HepG2 (cell line): ENCODE data around the gene MIF. TPM values are rescaled to one million over a fixed set of nuclear protein-coding genes. Genes with fewer than 3 reads are reported as not detected.

Source experiments
- ATAC-seq: fragments of 200-7000 bp; cut with Tn5 transposase; 3 replicates; pipeline ENCODE4 v1.9.1; 2020; ENCODE audit warnings: mild to moderate bottlenecking, moderate library complexity
- BruUV-seq: library from RNA; stranded (reverse); fragments of 400-500 nt; replicated peaks from 2 replicates; lab custom pipeline; 2021; lab: Mats Ljungman, UMichigan
- CTCF ChIA-PET: fragments of 300-600 bp; formaldehyde crosslinking; extraction: SDS; loops from one replicate; lab custom pipeline; 2021; ENCODE audit warnings: low total read pairs, inconsistent platforms, low intra/inter-chr PET ratio; lab: Yijun Ruan, JAX
- POLR2A ChIA-PET: fragments of 350-600 bp; sonication (Branson Sonifier 250); formaldehyde crosslinking; loops from one replicate; lab custom pipeline; 2020; ENCODE audit warnings: antibody characterized with exemption, inconsistent platforms; lab: Yijun Ruan, JAX
- DNase-seq: peaks from one replicate; pipeline ENCODE4 v3.0.0-alpha.2; 2015; ENCODE audit warnings: low spot score
- FAIRE-seq: peaks from 3 replicates; lab custom pipeline; 2011; peaks lifted over from hg19 to GRCh38; lab: Jason Lieb, UNC
- H2AFZ ChIP-seq: one replicate; pipeline ENCODE4 v1.6.1; 2011; ENCODE audit warnings: low read length, inconsistent platforms
- H3K27ac ChIP-seq: fragments of 300-600 bp; 3 replicates; pipeline ENCODE4 v1.8.0; 2011; ENCODE audit warnings: mixed run types, mild to moderate bottlenecking, mixed read lengths, low read length, inconsistent platforms; ENCODE audit not compliant: insufficient read depth; ENCODE audit errors: extremely low read length
- H3K27me3 ChIP-seq, 2 experiments: fragments of 200-600 bp in 1 of 2; 2 replicates in 1 of 2; 3 replicates in 1 of 2; pipeline versions ENCODE4 v1.6.0 to v1.8.0; 2011; ENCODE audit warnings: low read length in 2 of 2, mild to moderate bottlenecking in 2 of 2, moderate library complexity in 2 of 2, inconsistent platforms in 1 of 2; ENCODE audit not compliant: insufficient read depth in 2 of 2, control insufficient read depth in 1 of 2
- H3K36me3 ChIP-seq, 2 experiments: fragments of 200-600 bp in 1 of 2; replicated peaks in 1 of 2; 2 replicates in 1 of 2; 3 replicates in 1 of 2; pipeline versions ENCODE4 v1.5.1 to v1.8.0; 2011; ENCODE audit warnings: low read length in 2 of 2, inconsistent platforms in 1 of 2; ENCODE audit not compliant: insufficient read depth in 2 of 2, control insufficient read depth in 1 of 2
- H3K4me1 ChIP-seq: 2 replicates; pipeline ENCODE4 v1.5.1; 2012; ENCODE audit warnings: low read length, inconsistent platforms; ENCODE audit not compliant: insufficient read depth
- H3K4me2 ChIP-seq: 2 replicates; pipeline ENCODE4 v1.6.0; 2011; ENCODE audit warnings: low read depth, low read length, inconsistent platforms
- H3K4me3 ChIP-seq, 3 experiments: fragments of 200-600 bp in 1 of 3; sonication (generic), shearing (Covaris generic) in 1 of 3; replicated peaks in 1 of 3; 2 replicates each; pipeline ENCODE4 v1.5.1; 2011 to 2016; ENCODE audit warnings: low read length in 3 of 3, inconsistent platforms in 2 of 3, low read depth in 2 of 3, mild to moderate bottlenecking in 2 of 3, control low read depth in 1 of 3, mixed read lengths in 1 of 3; ENCODE audit not compliant: insufficient read depth in 1 of 3
- H3K79me2 ChIP-seq: one replicate; pipeline ENCODE4 v1.6.1; 2011; ENCODE audit warnings: low read length, inconsistent platforms; ENCODE audit not compliant: insufficient read depth
- H3K9ac ChIP-seq: 2 replicates; pipeline ENCODE4 v1.6.0; 2011; ENCODE audit warnings: mild to moderate bottlenecking, low read depth, low read length, inconsistent platforms; ENCODE audit not compliant: insufficient read depth
- H3K9me3 ChIP-seq: 2 replicates; pipeline ENCODE4 v1.5.1; 2012; ENCODE audit warnings: mild to moderate bottlenecking, low read length
- H4K20me1 ChIP-seq: 2 replicates; pipeline ENCODE4 v1.6.0; 2011; ENCODE audit warnings: inconsistent platforms, mild to moderate bottlenecking, low read length, moderate library complexity; ENCODE audit not compliant: insufficient read depth
- MAFG ChIP-seq: sonication (generic); formaldehyde crosslinking; IDR thresholded peaks from 2 replicates; pipeline ENCODE4 v1.5.1; 2020; ENCODE audit warnings: mild to moderate bottlenecking, missing genetic modification reagents
- SOX13 ChIP-seq, 3 experiments: fragments of 450-650 bp in 1 of 3; sonication (generic) in 1 of 3; formaldehyde crosslinking in 1 of 3; IDR thresholded peaks in 2 of 3; conservative IDR thresholded peaks in 1 of 3; 2 replicates each; pipeline versions ENCODE4 v1.5.0 to v1.6.1; 2016 to 2020; ENCODE audit warnings: antibody characterized with exemption in 1 of 3, mild to moderate bottlenecking in 1 of 3, missing compliant biosample characterization in 1 of 3, missing genetic modification reagents in 1 of 3, moderate library complexity in 1 of 3
- TCF12 ChIP-seq, 2 experiments: fragments of 450-650 bp in 1 of 2; sonication (generic) in 1 of 2; formaldehyde crosslinking in 1 of 2; IDR thresholded peaks; 2 replicates each; pipeline versions ENCODE4 v1.6.1 to v1.8.0; 2017 to 2022; ENCODE audit warnings: antibody characterized with exemption in 1 of 2, mild to moderate bottlenecking in 1 of 2, missing genetic modification reagents in 1 of 2, moderate library complexity in 1 of 2
- TCF7 ChIP-seq: sonication (generic); IDR thresholded peaks from 2 replicates; pipeline ENCODE4 v1.6.1; 2016; ENCODE audit warnings: antibody characterized with exemption, low read depth
- ZNF317 ChIP-seq: sonication (generic); formaldehyde crosslinking; IDR thresholded peaks from 2 replicates; pipeline ENCODE4 v1.5.0; 2020; ENCODE audit warnings: mild to moderate bottlenecking, missing genetic modification reagents
- ZNF337 ChIP-seq: sonication (generic); formaldehyde crosslinking; IDR thresholded peaks from 2 replicates; pipeline ENCODE4 v1.5.1; 2020; ENCODE audit warnings: missing genetic modification reagents, low read depth, mild to moderate bottlenecking, borderline replicate concordance
- WGBS: methylation state at CpG from one replicate; pipeline ENCODE4 v1.1.6; 2017; ENCODE audit warnings: low lambda C conversion rate; 5-methylcytosine and 5-hydroxymethylcytosine counted together
- in situ Hi-C: cut with HindIII; loops from 2 replicates; pipeline ENCODE4 v1.10.0; 2017; ENCODE audit warnings: low pct_unique_long_range_greater_than_20kb; ENCODE audit not compliant: extremely low pct_ligation_motif_present
- intact Hi-C: fragments of 100-400 bp; cut with micrococcal nuclease; formaldehyde crosslinking; loops from one replicate; pipeline ENCODE4 v1.10.0; 2022; ENCODE audit not compliant: unreplicated experiment
- polyA plus RNA-seq, 8 experiments: library from polyadenylated mRNA; depleted of rRNA in 3 of 8; stranded (reverse) in 7 of 8; unstranded in 1 of 8; fragments of >200 nt; fragmentation: Illumina TruSeq in 4 of 8; extraction: Trizol in 4 of 8; gene quantifications; 2 replicates each; pipeline versions ENCODE4 v1.2.1 to v1.2.3, GENCODE V29; 2011 to 2016; ENCODE audit warnings: low read depth in 4 of 8, missing spikeins in 1 of 8, mixed read lengths in 1 of 8; ENCODE audit not compliant: insufficient read depth in 1 of 8
- total RNA-seq, 5 experiments: library from RNA; depleted of rRNA; stranded (reverse); fragments of >200 nt; fragmentation: Illumina TruSeq; extraction: Trizol; gene quantifications; 2 replicates each; pipeline ENCODE4 v1.2.3, GENCODE V29; 2016; ENCODE audit warnings: low read depth in 1 of 5
- TF ChIP-seq, protein P1 (sequence below): sonication (generic); IDR thresholded peaks from 2 replicates; pipeline ENCODE4 v1.6.1; 2016; ENCODE audit warnings: low read depth, borderline replicate concordance
- TF ChIP-seq, protein P2 (sequence below): sonication (generic); formaldehyde crosslinking; IDR thresholded peaks from 2 replicates; pipeline ENCODE4 v1.4.0; 2020; ENCODE audit warnings: missing genetic modification reagents
- TF ChIP-seq, protein P3 (sequence below): sonication (generic); formaldehyde crosslinking; IDR thresholded peaks from 2 replicates; pipeline ENCODE4 v1.5.1; 2020; ENCODE audit warnings: missing genetic modification reagents, mild to moderate bottlenecking, borderline replicate concordance
- TF ChIP-seq, protein P4 (sequence below): sonication (generic); formaldehyde crosslinking; IDR thresholded peaks from 2 replicates; pipeline ENCODE4 v1.4.0; 2020; ENCODE audit warnings: mild to moderate bottlenecking, missing genetic modification reagents

MIF gene
- total and polyA plus RNA-seq, 2 of the 13 experiments (the other 11 are each of a cell fraction or from before 2014, with no cell fraction given), result 634 to 675 TPM

DNA sequence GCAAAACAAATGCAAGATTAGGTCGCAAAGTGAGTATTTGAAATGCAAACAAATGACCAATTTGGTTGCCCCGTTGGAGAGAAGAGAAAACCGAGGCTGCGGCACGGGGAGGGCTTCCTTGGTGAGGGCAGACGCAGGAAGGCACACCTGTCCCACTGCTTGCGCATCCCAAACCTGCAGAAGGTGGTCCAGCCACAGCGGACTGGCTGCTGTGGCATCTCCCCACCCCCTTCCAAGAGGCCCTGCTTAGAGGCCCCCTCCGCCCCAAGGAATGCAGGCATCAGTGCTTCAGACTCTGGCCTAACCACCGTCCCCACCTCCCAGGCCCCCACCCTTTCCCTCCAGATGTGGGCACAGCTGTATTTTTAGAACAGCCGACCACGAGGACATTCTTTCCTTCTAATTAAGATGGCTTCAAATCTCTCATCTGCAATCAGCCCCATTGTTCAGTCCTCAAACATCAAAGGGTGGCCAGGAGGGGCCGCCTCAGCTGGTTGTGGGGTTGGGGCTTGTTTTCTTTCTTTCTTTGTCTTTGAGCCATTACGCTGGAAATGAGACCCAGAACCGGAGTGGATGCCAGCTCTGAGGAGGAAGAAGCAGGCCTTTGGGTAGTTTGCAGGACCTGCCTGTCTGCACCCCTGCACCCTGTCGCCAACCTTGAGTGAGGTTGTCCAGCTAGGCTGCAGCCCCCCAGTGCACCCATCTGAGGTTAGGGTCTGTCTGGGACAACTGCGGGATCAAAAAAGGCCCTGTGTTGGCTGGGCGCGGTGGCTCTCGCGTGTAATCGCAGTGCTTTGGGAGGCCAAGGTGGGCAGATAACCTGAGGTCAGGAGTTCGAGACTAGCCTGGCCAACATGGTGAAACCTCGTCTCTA lies 46.0 kb upstream of the MIF start:
- no peak for FAIRE-seq
- in situ Hi-C loops, result loop anchor here (5.0 to 25.0 kb wide), 2 partner anchors 66 to 236 kb away; no protein-coding TSS in a partner anchor
- no peak for TF ChIP-seq ZNF337 (CRISPR knock-in tag)
- TF ChIP-seq, protein P1, sequence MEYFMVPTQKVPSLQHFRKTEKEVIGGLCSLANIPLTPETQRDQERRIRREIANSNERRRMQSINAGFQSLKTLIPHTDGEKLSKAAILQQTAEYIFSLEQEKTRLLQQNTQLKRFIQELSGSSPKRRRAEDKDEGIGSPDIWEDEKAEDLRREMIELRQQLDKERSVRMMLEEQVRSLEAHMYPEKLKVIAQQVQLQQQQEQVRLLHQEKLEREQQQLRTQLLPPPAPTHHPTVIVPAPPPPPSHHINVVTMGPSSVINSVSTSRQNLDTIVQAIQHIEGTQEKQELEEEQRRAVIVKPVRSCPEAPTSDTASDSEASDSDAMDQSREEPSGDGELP, result peak; percentile 30; the same call in 1 of the 2 replicates
- TF ChIP-seq, protein P2, sequence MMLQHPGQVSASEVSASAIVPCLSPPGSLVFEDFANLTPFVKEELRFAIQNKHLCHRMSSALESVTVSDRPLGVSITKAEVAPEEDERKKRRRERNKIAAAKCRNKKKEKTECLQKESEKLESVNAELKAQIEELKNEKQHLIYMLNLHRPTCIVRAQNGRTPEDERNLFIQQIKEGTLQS (CRISPR knock-in tag), result no peak
- TF ChIP-seq TCF12 (IDR thresholded peaks at IDR 0.05), result no peak
- TF ChIP-seq TCF12 (CRISPR knock-in tag; IDR thresholded peaks at IDR 0.05), result no peak
- TF ChIP-seq, protein P3, sequence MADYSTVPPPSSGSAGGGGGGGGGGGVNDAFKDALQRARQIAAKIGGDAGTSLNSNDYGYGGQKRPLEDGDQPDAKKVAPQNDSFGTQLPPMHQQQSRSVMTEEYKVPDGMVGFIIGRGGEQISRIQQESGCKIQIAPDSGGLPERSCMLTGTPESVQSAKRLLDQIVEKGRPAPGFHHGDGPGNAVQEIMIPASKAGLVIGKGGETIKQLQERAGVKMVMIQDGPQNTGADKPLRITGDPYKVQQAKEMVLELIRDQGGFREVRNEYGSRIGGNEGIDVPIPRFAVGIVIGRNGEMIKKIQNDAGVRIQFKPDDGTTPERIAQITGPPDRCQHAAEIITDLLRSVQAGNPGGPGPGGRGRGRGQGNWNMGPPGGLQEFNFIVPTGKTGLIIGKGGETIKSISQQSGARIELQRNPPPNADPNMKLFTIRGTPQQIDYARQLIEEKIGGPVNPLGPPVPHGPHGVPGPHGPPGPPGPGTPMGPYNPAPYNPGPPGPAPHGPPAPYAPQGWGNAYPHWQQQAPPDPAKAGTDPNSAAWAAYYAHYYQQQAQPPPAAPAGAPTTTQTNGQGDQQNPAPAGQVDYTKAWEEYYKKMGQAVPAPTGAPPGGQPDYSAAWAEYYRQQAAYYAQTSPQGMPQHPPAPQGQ (CRISPR knock-in tag), result no peak
- no peak for TF ChIP-seq MAFG
- TF ChIP-seq ZNF317 (CRISPR knock-in tag), result no peak
- TF ChIP-seq SOX13 (IDR thresholded peaks at IDR 0.05), result no peak
- TF ChIP-seq SOX13 (CRISPR knock-in tag; conservative IDR thresholded peaks at IDR 0.05 in 1 of 2, IDR thresholded peaks at IDR 0.05 in 1 of 2), result peak in 1 of 2 experiments; percentile 51; a peak in 2 of 4 replicates
- 0 out of 2 replicates have a peak, but pooled peaks have one; percentile 36 for TF ChIP-seq TCF7
- TF ChIP-seq, protein P4, sequence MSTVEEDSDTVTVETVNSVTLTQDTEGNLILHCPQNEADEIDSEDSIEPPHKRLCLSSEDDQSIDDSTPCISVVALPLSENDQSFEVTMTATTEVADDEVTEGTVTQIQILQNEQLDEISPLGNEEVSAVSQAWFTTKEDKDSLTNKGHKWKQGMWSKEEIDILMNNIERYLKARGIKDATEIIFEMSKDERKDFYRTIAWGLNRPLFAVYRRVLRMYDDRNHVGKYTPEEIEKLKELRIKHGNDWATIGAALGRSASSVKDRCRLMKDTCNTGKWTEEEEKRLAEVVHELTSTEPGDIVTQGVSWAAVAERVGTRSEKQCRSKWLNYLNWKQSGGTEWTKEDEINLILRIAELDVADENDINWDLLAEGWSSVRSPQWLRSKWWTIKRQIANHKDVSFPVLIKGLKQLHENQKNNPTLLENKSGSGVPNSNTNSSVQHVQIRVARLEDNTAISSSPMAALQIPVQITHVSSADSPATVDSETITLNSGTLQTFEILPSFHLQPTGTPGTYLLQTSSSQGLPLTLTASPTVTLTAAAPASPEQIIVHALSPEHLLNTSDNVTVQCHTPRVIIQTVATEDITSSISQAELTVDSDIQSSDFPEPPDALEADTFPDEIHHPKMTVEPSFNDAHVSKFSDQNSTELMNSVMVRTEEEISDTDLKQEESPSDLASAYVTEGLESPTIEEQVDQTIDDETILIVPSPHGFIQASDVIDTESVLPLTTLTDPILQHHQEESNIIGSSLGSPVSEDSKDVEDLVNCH (CRISPR knock-in tag), result no peak

More for the DNA sequence above, 46.0 kb upstream of the MIF start:
- CTCF ChIA-PET, result interaction anchor here (1.5 to 3.9 kb wide), 2 partner anchors 80 to 82 kb away, joined by 3 to 34 read pairs; partner anchors contain the start of gene CHCHD10
- POLR2A ChIA-PET, result interaction anchor here (0.7 to 2.2 kb wide), 3 partner anchors 9 to 80 kb away, joined by 3 to 18 read pairs (median 5); partner anchors contain the start of genes CHCHD10 and SLC2A11
- intact Hi-C loops, result loop anchor here (5.0 kb wide), 1 partner anchor 81 kb away; the partner anchor contains the start of gene CHCHD10
- Histone ChIP-seq H3K36me3 (no peaks in the 10 kb centered on the region), H3K4me2 (peak overlapping the region; percentile 0; the same call in 1 of the 2 replicates), H3K27me3 (peaks cover 2 to 11% of the 10 kb centered on the region in 2 experiments; a peak in 1 of 5 replicates), H4K20me1 (no peaks in the 10 kb centered on the region), H3K9ac (no peak overlapping the region), H3K4me1 (peaks cover 67% of the 10 kb centered on the region), H3K79me2 (no peaks in the 10 kb centered on the region), H3K9me3 (no peaks in the 10 kb centered on the region), H3K27ac (no peak overlapping the region), H2AFZ (no peak overlapping the region), H3K4me3 (no peak overlapping the region)
- DNase-seq (no peak), ATAC-seq (no peak)
- no TSS peak for BruUV-seq
- 33% methylated on average over 21 of the region's 24 CpGs for WGBS
